GM23338 (cell line): ENCODE results near the gene GRID2. TPM values are rescaled to one million over a fixed set of nuclear protein-coding genes. Genes with fewer than 3 reads are reported as not detected.

ENCODE experiments used
- ATAC-seq: fragments of 200-7000 bp; cut with Tn5 transposase; 3 replicates; pipeline ENCODE4 v1.9.1; 2020
- DNase-seq: peaks from one replicate; pipeline ENCODE4 v3.0.0-alpha.2; 2015; ENCODE audit warnings: low spot score
- H2AFZ ChIP-seq: fragments of 200-600 bp; sonication (generic); 2 replicates; pipeline ENCODE4 v1.8.0; 2016; ENCODE audit warnings: antibody characterized with exemption, mild to moderate bottlenecking, moderate library complexity
- H3F3A ChIP-seq: fragments of 200-600 bp; sonication (generic); replicated peaks from 2 replicates; pipeline ENCODE4 v1.8.0; 2017; ENCODE audit warnings: antibody characterized with exemption, mixed run types, low read depth
- H3K27ac ChIP-seq: fragments of 200-600 bp; sonication (generic); 2 replicates; pipeline ENCODE4 v1.6.1; 2016; ENCODE audit warnings: low read depth
- H3K27me3 ChIP-seq: fragments of 200-600 bp; sonication (generic); 2 replicates; pipeline ENCODE4 v1.8.0; 2016; ENCODE audit warnings: mild to moderate bottlenecking, mixed run types, moderate library complexity; ENCODE audit not compliant: insufficient read depth
- H3K36me3 ChIP-seq: fragments of 200-600 bp; sonication (generic); 2 replicates; pipeline ENCODE4 v1.8.0; 2016; ENCODE audit warnings: mild to moderate bottlenecking; ENCODE audit not compliant: insufficient read depth
- H3K4me1 ChIP-seq: fragments of 200-600 bp; sonication (generic); 2 replicates; pipeline ENCODE4 v1.8.0; 2016; ENCODE audit warnings: mild to moderate bottlenecking, moderate library complexity; ENCODE audit not compliant: insufficient read depth
- H3K4me2 ChIP-seq: fragments of 200-600 bp; sonication (generic); 2 replicates; pipeline ENCODE4 v1.7.1; 2017; ENCODE audit warnings: mixed run types
- H3K4me3 ChIP-seq: fragments of 200-600 bp; sonication (generic); 2 replicates; pipeline ENCODE4 v1.6.1; 2016; ENCODE audit warnings: mixed run types
- H3K79me2 ChIP-seq: fragments of 200-600 bp; sonication (generic); replicated peaks from 2 replicates; pipeline ENCODE4 v1.8.0; 2017; ENCODE audit warnings: mild to moderate bottlenecking; ENCODE audit not compliant: insufficient read depth
- H3K9me2 ChIP-seq: fragments of 200-600 bp; sonication (generic); 2 replicates; pipeline ENCODE4 v1.8.0; 2017; ENCODE audit not compliant: insufficient read depth
- H4K20me1 ChIP-seq: fragments of 200-600 bp; sonication (generic); replicated peaks from 2 replicates; pipeline ENCODE4 v1.8.0; 2017; ENCODE audit warnings: mild to moderate bottlenecking; ENCODE audit not compliant: insufficient read depth
- H3K27ac Mint-ChIP-seq: 2 replicates; pipeline ENCODE4 v1.8.0; 2020; ENCODE audit warnings: inconsistent platforms, mild to moderate bottlenecking, moderate library complexity, mixed read lengths
- H3K27me3 Mint-ChIP-seq: 3 replicates; pipeline ENCODE4 v1.8.0; 2022; ENCODE audit warnings: low read depth, mild to moderate bottlenecking, moderate library complexity, mixed read lengths, inconsistent platforms; ENCODE audit not compliant: insufficient read depth, poor library complexity
- H3K36me3 Mint-ChIP-seq: 3 replicates; pipeline ENCODE4 v1.8.0; 2021; ENCODE audit warnings: low read depth, mild to moderate bottlenecking, inconsistent platforms, moderate library complexity, mixed read lengths
- H3K4me1 Mint-ChIP-seq: 3 replicates; pipeline ENCODE4 v1.8.0; 2020; ENCODE audit warnings: mild to moderate bottlenecking, inconsistent platforms, mixed read lengths
- H3K4me3 Mint-ChIP-seq: 3 replicates; pipeline ENCODE4 v1.8.0; 2021; ENCODE audit warnings: moderate library complexity, mild to moderate bottlenecking, inconsistent platforms, mixed read lengths
- H3K9me3 Mint-ChIP-seq: 3 replicates; pipeline ENCODE4 v1.8.0; 2020; ENCODE audit warnings: moderate library complexity, mild to moderate bottlenecking, inconsistent platforms, mixed read lengths
- CREB1 ChIP-seq: fragments of 250-450 bp; sonication (Bioruptor Pico); IDR thresholded peaks from 2 replicates; pipeline ENCODE4 v1.5.0; 2020; ENCODE audit warnings: low read depth, mild to moderate bottlenecking, moderate library complexity
- EZH2 ChIP-seq: fragments of 200-600 bp; sonication (generic); IDR thresholded peaks from one replicate; pipeline ENCODE4 v1.8.0; 2017; ENCODE audit warnings: antibody characterized with exemption, mild to moderate bottlenecking, low read depth; ENCODE audit not compliant: unreplicated experiment
- EZH2phosphoT487 ChIP-seq: fragments of 200-600 bp; sonication (generic); IDR thresholded peaks from one replicate; pipeline ENCODE4 v1.8.1; 2018; ENCODE audit warnings: antibody characterized with exemption; ENCODE audit not compliant: unreplicated experiment
- JUNB ChIP-seq: IDR thresholded peaks from one replicate; pipeline ENCODE4 v1.6.1; 2016; ENCODE audit warnings: antibody characterized with exemption; ENCODE audit not compliant: unreplicated experiment
- NANOG ChIP-seq: IDR thresholded peaks from 2 replicates; pipeline ENCODE4 v1.6.1; 2016; ENCODE audit warnings: antibody characterized with exemption, borderline replicate concordance
- POLR2AphosphoS5 ChIP-seq: IDR thresholded peaks from 2 replicates; pipeline ENCODE4 v1.6.1; 2016; ENCODE audit warnings: antibody characterized with exemption, low read depth
- STAT1 ChIP-seq: IDR thresholded peaks from one replicate; pipeline ENCODE4 v1.6.1; 2016; ENCODE audit warnings: antibody characterized with exemption; ENCODE audit not compliant: unreplicated experiment
- ZNF114 ChIP-seq: fragments of 250-450 bp; sonication (Bioruptor Pico); IDR thresholded peaks from 2 replicates; pipeline ENCODE4 v1.5.0; 2020; ENCODE audit warnings: mild to moderate bottlenecking, moderate library complexity
- ZNF331 ChIP-seq: fragments of 250-450 bp; sonication (Bioruptor Pico); IDR thresholded peaks from 2 replicates; pipeline ENCODE4 v1.5.0; 2020; ENCODE audit warnings: low read depth, mild to moderate bottlenecking, moderate library complexity
- polyA plus RNA-seq: library from polyadenylated mRNA; unstranded; fragments of >200 nt; fragmentation: Nextera tagmentation; extraction: Ambion mirVana; gene quantifications from 2 replicates; pipeline ENCODE4 v1.2.1, GENCODE V29; 2016
- total RNA-seq: library from RNA; depleted of rRNA; stranded (reverse); fragments of >200 nt; shearing (Covaris generic); gene quantifications from 2 replicates; pipeline ENCODE4 v1.2.3, GENCODE V29; 2014
- TF ChIP-seq, protein P1 (sequence below), 2 experiments: fragments of 200-600 bp in 1 of 2; sonication (generic) in 1 of 2; conservative IDR thresholded peaks; 2 replicates each; pipeline versions ENCODE4 v1.5.1 to v1.6.1; 2016 to 2017; ENCODE audit warnings: antibody characterized with exemption in 2 of 2, low read depth in 2 of 2, mild to moderate bottlenecking in 2 of 2, moderate library complexity in 1 of 2
- TF ChIP-seq, protein P2 (sequence below): IDR thresholded peaks from one replicate; pipeline ENCODE4 v1.6.1; 2018; ENCODE audit warnings: antibody characterized with exemption; ENCODE audit not compliant: unreplicated experiment
- TF ChIP-seq, protein P3 (sequence below): IDR thresholded peaks from 2 replicates; pipeline ENCODE4 v1.6.1; 2016; ENCODE audit warnings: antibody characterized with exemption
- TF ChIP-seq, protein P4 (sequence below): fragments of 250-450 bp; sonication (Bioruptor Pico); IDR thresholded peaks from 2 replicates; pipeline ENCODE4 v1.5.0; 2020; ENCODE audit warnings: mild to moderate bottlenecking, moderate library complexity

Gene GRID2
- total and polyA plus RNA-seq, 2 experiments from 2014 or later = 19.9 to 65.4 TPM

DNA sequence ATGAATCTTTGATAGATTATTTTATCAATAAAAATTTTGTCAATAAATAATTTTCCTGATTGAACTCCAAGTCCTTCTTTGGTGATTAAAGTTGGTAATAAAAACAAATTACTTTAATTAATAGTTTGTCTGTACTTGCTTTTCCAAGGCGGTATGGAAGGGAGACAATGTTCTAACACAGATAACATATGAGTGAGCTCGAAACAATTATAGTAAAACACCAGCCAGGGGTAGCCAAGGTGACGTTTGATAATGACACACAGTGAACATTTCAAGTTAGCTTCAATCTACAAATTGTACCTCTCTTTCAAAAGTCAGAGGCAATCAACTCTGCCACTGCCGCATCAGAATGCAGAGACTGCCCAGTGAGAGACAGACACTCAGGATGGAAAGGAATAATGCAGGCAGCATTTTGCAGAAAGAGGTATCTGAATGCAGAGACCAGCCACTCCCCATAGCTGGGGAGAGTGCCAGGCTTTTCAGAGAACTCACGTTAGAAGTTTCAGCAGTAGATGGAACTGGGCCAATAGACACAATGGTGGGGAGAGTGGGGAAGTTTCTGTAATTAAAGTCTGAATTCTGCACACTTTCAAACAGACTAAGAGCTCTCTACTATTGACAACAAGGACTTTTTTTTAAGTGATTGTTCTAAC is 1506.7 kb downstream of the GRID2 start:
- TF ChIP-seq, protein P1, sequence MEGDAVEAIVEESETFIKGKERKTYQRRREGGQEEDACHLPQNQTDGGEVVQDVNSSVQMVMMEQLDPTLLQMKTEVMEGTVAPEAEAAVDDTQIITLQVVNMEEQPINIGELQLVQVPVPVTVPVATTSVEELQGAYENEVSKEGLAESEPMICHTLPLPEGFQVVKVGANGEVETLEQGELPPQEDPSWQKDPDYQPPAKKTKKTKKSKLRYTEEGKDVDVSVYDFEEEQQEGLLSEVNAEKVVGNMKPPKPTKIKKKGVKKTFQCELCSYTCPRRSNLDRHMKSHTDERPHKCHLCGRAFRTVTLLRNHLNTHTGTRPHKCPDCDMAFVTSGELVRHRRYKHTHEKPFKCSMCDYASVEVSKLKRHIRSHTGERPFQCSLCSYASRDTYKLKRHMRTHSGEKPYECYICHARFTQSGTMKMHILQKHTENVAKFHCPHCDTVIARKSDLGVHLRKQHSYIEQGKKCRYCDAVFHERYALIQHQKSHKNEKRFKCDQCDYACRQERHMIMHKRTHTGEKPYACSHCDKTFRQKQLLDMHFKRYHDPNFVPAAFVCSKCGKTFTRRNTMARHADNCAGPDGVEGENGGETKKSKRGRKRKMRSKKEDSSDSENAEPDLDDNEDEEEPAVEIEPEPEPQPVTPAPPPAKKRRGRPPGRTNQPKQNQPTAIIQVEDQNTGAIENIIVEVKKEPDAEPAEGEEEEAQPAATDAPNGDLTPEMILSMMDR (conservative IDR thresholded peaks at IDR 0.05; ENCODE audit: low read depth in 2 of 2) = no peak
- no peak for TF ChIP-seq EZH2
- TF ChIP-seq, protein P2, sequence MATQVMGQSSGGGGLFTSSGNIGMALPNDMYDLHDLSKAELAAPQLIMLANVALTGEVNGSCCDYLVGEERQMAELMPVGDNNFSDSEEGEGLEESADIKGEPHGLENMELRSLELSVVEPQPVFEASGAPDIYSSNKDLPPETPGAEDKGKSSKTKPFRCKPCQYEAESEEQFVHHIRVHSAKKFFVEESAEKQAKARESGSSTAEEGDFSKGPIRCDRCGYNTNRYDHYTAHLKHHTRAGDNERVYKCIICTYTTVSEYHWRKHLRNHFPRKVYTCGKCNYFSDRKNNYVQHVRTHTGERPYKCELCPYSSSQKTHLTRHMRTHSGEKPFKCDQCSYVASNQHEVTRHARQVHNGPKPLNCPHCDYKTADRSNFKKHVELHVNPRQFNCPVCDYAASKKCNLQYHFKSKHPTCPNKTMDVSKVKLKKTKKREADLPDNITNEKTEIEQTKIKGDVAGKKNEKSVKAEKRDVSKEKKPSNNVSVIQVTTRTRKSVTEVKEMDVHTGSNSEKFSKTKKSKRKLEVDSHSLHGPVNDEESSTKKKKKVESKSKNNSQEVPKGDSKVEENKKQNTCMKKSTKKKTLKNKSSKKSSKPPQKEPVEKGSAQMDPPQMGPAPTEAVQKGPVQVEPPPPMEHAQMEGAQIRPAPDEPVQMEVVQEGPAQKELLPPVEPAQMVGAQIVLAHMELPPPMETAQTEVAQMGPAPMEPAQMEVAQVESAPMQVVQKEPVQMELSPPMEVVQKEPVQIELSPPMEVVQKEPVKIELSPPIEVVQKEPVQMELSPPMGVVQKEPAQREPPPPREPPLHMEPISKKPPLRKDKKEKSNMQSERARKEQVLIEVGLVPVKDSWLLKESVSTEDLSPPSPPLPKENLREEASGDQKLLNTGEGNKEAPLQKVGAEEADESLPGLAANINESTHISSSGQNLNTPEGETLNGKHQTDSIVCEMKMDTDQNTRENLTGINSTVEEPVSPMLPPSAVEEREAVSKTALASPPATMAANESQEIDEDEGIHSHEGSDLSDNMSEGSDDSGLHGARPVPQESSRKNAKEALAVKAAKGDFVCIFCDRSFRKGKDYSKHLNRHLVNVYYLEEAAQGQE = no peak
- TF ChIP-seq, protein P3, sequence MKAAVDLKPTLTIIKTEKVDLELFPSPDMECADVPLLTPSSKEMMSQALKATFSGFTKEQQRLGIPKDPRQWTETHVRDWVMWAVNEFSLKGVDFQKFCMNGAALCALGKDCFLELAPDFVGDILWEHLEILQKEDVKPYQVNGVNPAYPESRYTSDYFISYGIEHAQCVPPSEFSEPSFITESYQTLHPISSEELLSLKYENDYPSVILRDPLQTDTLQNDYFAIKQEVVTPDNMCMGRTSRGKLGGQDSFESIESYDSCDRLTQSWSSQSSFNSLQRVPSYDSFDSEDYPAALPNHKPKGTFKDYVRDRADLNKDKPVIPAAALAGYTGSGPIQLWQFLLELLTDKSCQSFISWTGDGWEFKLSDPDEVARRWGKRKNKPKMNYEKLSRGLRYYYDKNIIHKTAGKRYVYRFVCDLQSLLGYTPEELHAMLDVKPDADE = no peak
- TF ChIP-seq POLR2AphosphoS5 = no peak
- TF ChIP-seq ZNF114 (CRISPR knock-in tag) = no peak
- TF ChIP-seq ZNF331 (CRISPR knock-in tag) = no peak
- TF ChIP-seq JUNB = no peak
- TF ChIP-seq NANOG = no peak
- TF ChIP-seq STAT1 = no peak
- TF ChIP-seq, protein P4, sequence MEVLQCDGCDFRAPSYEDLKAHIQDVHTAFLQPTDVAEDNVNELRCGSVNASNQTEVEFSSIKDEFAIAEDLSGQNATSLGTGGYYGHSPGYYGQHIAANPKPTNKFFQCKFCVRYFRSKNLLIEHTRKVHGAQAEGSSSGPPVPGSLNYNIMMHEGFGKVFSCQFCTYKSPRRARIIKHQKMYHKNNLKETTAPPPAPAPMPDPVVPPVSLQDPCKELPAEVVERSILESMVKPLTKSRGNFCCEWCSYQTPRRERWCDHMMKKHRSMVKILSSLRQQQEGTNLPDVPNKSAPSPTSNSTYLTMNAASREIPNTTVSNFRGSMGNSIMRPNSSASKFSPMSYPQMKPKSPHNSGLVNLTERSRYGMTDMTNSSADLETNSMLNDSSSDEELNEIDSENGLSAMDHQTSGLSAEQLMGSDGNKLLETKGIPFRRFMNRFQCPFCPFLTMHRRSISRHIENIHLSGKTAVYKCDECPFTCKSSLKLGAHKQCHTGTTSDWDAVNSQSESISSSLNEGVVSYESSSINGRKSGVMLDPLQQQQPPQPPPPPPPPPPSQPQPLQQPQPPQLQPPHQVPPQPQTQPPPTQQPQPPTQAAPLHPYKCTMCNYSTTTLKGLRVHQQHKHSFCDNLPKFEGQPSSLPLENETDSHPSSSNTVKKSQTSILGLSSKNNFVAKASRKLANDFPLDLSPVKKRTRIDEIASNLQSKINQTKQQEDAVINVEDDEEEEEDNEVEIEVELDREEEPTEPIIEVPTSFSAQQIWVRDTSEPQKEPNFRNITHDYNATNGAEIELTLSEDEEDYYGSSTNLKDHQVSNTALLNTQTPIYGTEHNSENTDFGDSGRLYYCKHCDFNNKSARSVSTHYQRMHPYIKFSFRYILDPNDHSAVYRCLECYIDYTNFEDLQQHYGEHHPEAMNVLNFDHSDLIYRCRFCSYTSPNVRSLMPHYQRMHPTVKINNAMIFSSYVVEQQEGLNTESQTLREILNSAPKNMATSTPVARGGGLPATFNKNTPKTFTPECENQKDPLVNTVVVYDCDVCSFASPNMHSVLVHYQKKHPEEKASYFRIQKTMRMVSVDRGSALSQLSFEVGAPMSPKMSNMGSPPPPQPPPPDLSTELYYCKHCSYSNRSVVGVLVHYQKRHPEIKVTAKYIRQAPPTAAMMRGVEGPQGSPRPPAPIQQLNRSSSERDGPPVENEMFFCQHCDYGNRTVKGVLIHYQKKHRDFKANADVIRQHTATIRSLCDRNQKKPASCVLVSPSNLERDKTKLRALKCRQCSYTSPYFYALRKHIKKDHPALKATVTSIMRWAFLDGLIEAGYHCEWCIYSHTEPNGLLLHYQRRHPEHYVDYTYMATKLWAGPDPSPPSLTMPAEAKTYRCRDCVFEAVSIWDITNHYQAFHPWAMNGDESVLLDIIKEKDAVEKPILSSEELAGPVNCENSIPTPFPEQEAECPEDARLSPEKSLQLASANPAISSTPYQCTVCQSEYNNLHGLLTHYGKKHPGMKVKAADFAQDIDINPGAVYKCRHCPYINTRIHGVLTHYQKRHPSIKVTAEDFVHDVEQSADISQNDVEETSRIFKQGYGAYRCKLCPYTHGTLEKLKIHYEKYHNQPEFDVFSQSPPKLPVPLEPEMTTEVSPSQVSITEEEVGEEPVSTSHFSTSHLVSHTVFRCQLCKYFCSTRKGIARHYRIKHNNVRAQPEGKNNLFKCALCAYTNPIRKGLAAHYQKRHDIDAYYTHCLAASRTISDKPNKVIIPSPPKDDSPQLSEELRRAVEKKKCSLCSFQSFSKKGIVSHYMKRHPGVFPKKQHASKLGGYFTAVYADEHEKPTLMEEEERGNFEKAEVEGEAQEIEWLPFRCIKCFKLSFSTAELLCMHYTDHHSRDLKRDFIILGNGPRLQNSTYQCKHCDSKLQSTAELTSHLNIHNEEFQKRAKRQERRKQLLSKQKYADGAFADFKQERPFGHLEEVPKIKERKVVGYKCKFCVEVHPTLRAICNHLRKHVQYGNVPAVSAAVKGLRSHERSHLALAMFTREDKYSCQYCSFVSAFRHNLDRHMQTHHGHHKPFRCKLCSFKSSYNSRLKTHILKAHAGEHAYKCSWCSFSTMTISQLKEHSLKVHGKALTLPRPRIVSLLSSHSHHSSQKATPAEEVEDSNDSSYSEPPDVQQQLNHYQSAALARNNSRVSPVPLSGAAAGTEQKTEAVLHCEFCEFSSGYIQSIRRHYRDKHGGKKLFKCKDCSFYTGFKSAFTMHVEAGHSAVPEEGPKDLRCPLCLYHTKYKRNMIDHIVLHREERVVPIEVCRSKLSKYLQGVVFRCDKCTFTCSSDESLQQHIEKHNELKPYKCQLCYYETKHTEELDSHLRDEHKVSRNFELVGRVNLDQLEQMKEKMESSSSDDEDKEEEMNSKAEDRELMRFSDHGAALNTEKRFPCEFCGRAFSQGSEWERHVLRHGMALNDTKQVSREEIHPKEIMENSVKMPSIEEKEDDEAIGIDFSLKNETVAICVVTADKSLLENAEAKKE (CRISPR knock-in tag) = no peak
- TF ChIP-seq EZH2phosphoT487 = no peak
- TF ChIP-seq CREB1 (CRISPR knock-in tag) = no peak
- Histone ChIP-seq H3F3A (no peaks in the 10 kb centered on the region), H3K79me2 (no peaks in the 10 kb centered on the region), H2AFZ (no peak overlapping the region), H4K20me1 (no peaks in the 10 kb centered on the region), H3K9me2 (no peaks in the 10 kb centered on the region; the same call in 1 of the 2 replicates), H3K4me2 (no peak overlapping the region), H3K4me3 (no peak overlapping the region), H3K27me3 (no peaks in the 10 kb centered on the region), H3K36me3 (no peaks in the 10 kb centered on the region), H3K4me1 (peaks cover 22% of the 10 kb centered on the region), H3K27ac (no peak overlapping the region)
- Mint-ChIP-seq H3K9me3 (no peaks in the 10 kb centered on the region), H3K36me3 (no peaks in the 10 kb centered on the region), H3K27ac (no peak overlapping the region), H3K4me3 (no peak overlapping the region), H3K4me1 (peaks cover 13% of the 10 kb centered on the region), H3K27me3 (no peaks in the 10 kb centered on the region)
- peak; percentile 29; the same call in 2 of the 3 replicates for ATAC-seq
- DNase-seq = no peak
